NCI-H1694 (cell line): ENCODE data around the gene KCND3.

ENCODE experiments used
- DNase-seq: peaks from one replicate; lab custom pipeline; 2025; lab: John Stamatoyannopoulos, UW

The KCND3 gene

GRCh38 chr1:111989531-111990025 lies at the start of gene KCND3:
TSS of gene KCND3 (minus strand) at chr1:111989668.
- DNase-seq, result no peak

- no peak for DNase-seq
Observed at GRCh38 chr1:112034277-112034676, 44.8 kb upstream of the KCND3 start.

GRCh38 chr1:112033439-112034120 lies 44.1 kb upstream of the KCND3 start:
- no peak for DNase-seq

GRCh38 chr1:112030157-112030556 lies 40.7 kb upstream of the KCND3 start:
- DNase-seq, result no peak

- no peak for DNase-seq
Observed at GRCh38 chr1:112027696-112028095, 38.2 kb upstream of the KCND3 start.

- no peak for DNase-seq
Observed at GRCh38 chr1:112026501-112026900, 37.0 kb upstream of the KCND3 start.

GRCh38 chr1:112026016-112026415 lies 36.5 kb upstream of the KCND3 start:
- DNase-seq, result no peak

- no peak for DNase-seq
Observed at GRCh38 chr1:112021263-112021662, 31.8 kb upstream of the KCND3 start.

GRCh38 chr1:112017183-112017582 lies 27.7 kb upstream of the KCND3 start:
- DNase-seq, result no peak

- DNase-seq, result no peak
Observed at GRCh38 chr1:112012823-112013222, 23.4 kb upstream of the KCND3 start.

GRCh38 chr1:112011202-112011601 lies 21.7 kb upstream of the KCND3 start:
- DNase-seq, result no peak

GRCh38 chr1:112007169-112007568 lies 17.7 kb upstream of the KCND3 start:
- DNase-seq, result no peak

GRCh38 chr1:112006416-112007025 lies 17.1 kb upstream of the KCND3 start:
- DNase-seq, result no peak

- no peak for DNase-seq
Observed at GRCh38 chr1:112004076-112004475, 14.6 kb upstream of the KCND3 start.

GRCh38 chr1:112002514-112002913 lies 13.0 kb upstream of the KCND3 start:
- DNase-seq, result no peak

GRCh38 chr1:112001436-112001835 lies 12.0 kb upstream of the KCND3 start:
- no peak for DNase-seq

GRCh38 chr1:112000048-112000447 lies 10.6 kb upstream of the KCND3 start:
- no peak for DNase-seq

GRCh38 chr1:111998332-111998731 lies 8.9 kb upstream of the KCND3 start:
- no peak for DNase-seq

GRCh38 chr1:111992476-111992875 lies 3.0 kb upstream of the KCND3 start:
- DNase-seq, result no peak

- DNase-seq, result peak; percentile 92
Observed at GRCh38 chr1:111990878-111991718, 1.6 kb upstream of the KCND3 start.

- no peak for DNase-seq
Observed at GRCh38 chr1:111990026-111990877, 784 bp upstream of the KCND3 start.
